HepG2 (cell line): ENCODE results near the gene EPB41. TPM values are rescaled to one million over a fixed set of nuclear protein-coding genes. Genes with fewer than 3 reads are reported as not detected.

ENCODE experiments used
- ATAC-seq: fragments of 200-7000 bp; cut with Tn5 transposase; 3 replicates; pipeline ENCODE4 v1.9.1; 2020; ENCODE audit warnings: mild to moderate bottlenecking, moderate library complexity
- BruUV-seq: library from RNA; stranded (reverse); fragments of 400-500 nt; replicated peaks from 2 replicates; lab custom pipeline; 2021; lab: Mats Ljungman, UMichigan
- CTCF ChIA-PET: fragments of 300-600 bp; formaldehyde crosslinking; extraction: SDS; loops from one replicate; lab custom pipeline; 2021; ENCODE audit warnings: low total read pairs, inconsistent platforms, low intra/inter-chr PET ratio; lab: Yijun Ruan, JAX
- POLR2A ChIA-PET: fragments of 350-600 bp; sonication (Branson Sonifier 250); formaldehyde crosslinking; loops from one replicate; lab custom pipeline; 2020; ENCODE audit warnings: antibody characterized with exemption, inconsistent platforms; lab: Yijun Ruan, JAX
- DNase-seq: peaks from one replicate; pipeline ENCODE4 v3.0.0-alpha.2; 2015; ENCODE audit warnings: low spot score
- FAIRE-seq: peaks from 3 replicates; lab custom pipeline; 2011; peaks lifted over from hg19 to GRCh38; lab: Jason Lieb, UNC
- H2AFZ ChIP-seq: one replicate; pipeline ENCODE4 v1.6.1; 2011; ENCODE audit warnings: low read length, inconsistent platforms
- H3K27ac ChIP-seq: fragments of 300-600 bp; 3 replicates; pipeline ENCODE4 v1.8.0; 2011; ENCODE audit warnings: mixed run types, mild to moderate bottlenecking, mixed read lengths, low read length, inconsistent platforms; ENCODE audit not compliant: insufficient read depth; ENCODE audit errors: extremely low read length
- H3K27me3 ChIP-seq, 2 experiments: fragments of 200-600 bp in 1 of 2; 2 replicates in 1 of 2; 3 replicates in 1 of 2; pipeline versions ENCODE4 v1.6.0 to v1.8.0; 2011; ENCODE audit warnings: low read length in 2 of 2, mild to moderate bottlenecking in 2 of 2, moderate library complexity in 2 of 2, inconsistent platforms in 1 of 2; ENCODE audit not compliant: insufficient read depth in 2 of 2, control insufficient read depth in 1 of 2
- H3K36me3 ChIP-seq, 2 experiments: fragments of 200-600 bp in 1 of 2; replicated peaks in 1 of 2; 2 replicates in 1 of 2; 3 replicates in 1 of 2; pipeline versions ENCODE4 v1.5.1 to v1.8.0; 2011; ENCODE audit warnings: low read length in 2 of 2, inconsistent platforms in 1 of 2; ENCODE audit not compliant: insufficient read depth in 2 of 2, control insufficient read depth in 1 of 2
- H3K4me1 ChIP-seq: 2 replicates; pipeline ENCODE4 v1.5.1; 2012; ENCODE audit warnings: low read length, inconsistent platforms; ENCODE audit not compliant: insufficient read depth
- H3K4me2 ChIP-seq: 2 replicates; pipeline ENCODE4 v1.6.0; 2011; ENCODE audit warnings: low read depth, low read length, inconsistent platforms
- H3K4me3 ChIP-seq, 3 experiments: fragments of 200-600 bp in 1 of 3; sonication (generic), shearing (Covaris generic) in 1 of 3; replicated peaks in 1 of 3; 2 replicates each; pipeline ENCODE4 v1.5.1; 2011 to 2016; ENCODE audit warnings: low read length in 3 of 3, inconsistent platforms in 2 of 3, low read depth in 2 of 3, mild to moderate bottlenecking in 2 of 3, control low read depth in 1 of 3, mixed read lengths in 1 of 3; ENCODE audit not compliant: insufficient read depth in 1 of 3
- H3K79me2 ChIP-seq: one replicate; pipeline ENCODE4 v1.6.1; 2011; ENCODE audit warnings: low read length, inconsistent platforms; ENCODE audit not compliant: insufficient read depth
- H3K9ac ChIP-seq: 2 replicates; pipeline ENCODE4 v1.6.0; 2011; ENCODE audit warnings: mild to moderate bottlenecking, low read depth, low read length, inconsistent platforms; ENCODE audit not compliant: insufficient read depth
- H3K9me3 ChIP-seq: 2 replicates; pipeline ENCODE4 v1.5.1; 2012; ENCODE audit warnings: mild to moderate bottlenecking, low read length
- H4K20me1 ChIP-seq: 2 replicates; pipeline ENCODE4 v1.6.0; 2011; ENCODE audit warnings: inconsistent platforms, mild to moderate bottlenecking, low read length, moderate library complexity; ENCODE audit not compliant: insufficient read depth
- DDIT3 ChIP-seq: sonication (generic); formaldehyde crosslinking; IDR thresholded peaks from 2 replicates; pipeline ENCODE4 v1.4.0; 2020; ENCODE audit warnings: mild to moderate bottlenecking, missing genetic modification reagents
- HMGXB4 ChIP-seq, 2 experiments: sonication (generic) in 1 of 2; formaldehyde crosslinking in 1 of 2; IDR thresholded peaks; 2 replicates each; pipeline versions ENCODE4 v1.4.0 to v1.6.1; 2018 to 2020; ENCODE audit warnings: missing genetic modification reagents in 2 of 2, borderline replicate concordance in 1 of 2, low read depth in 1 of 2, mild to moderate bottlenecking in 1 of 2, missing biosample characterization in 1 of 2
- NR2F6 ChIP-seq, 2 experiments: IDR thresholded peaks; 2 replicates each; pipeline ENCODE4 v1.6.1; 2016; ENCODE audit warnings: antibody characterized with exemption in 1 of 2, mild to moderate bottlenecking in 1 of 2
- POLR2G ChIP-seq: fragments of 200-400 bp; formaldehyde crosslinking; IDR thresholded peaks from 2 replicates; pipeline ENCODE4 v1.6.1; 2018; ENCODE audit warnings: mild to moderate bottlenecking, low read depth, low read length, moderate library complexity
- SATB2 ChIP-seq: sonication (generic); formaldehyde crosslinking; IDR thresholded peaks from 2 replicates; pipeline ENCODE4 v1.5.0; 2020; ENCODE audit warnings: missing genetic modification reagents
- SNAPC4 ChIP-seq: sonication (generic); formaldehyde crosslinking; IDR thresholded peaks from 2 replicates; pipeline ENCODE4 v1.4.0; 2020; ENCODE audit warnings: mild to moderate bottlenecking, missing genetic modification reagents
- STAT5B ChIP-seq: sonication (generic); formaldehyde crosslinking; IDR thresholded peaks from 2 replicates; pipeline ENCODE4 v1.4.0; 2020; ENCODE audit warnings: missing genetic modification reagents
- TOE1 ChIP-seq: sonication (generic); formaldehyde crosslinking; IDR thresholded peaks from 2 replicates; pipeline ENCODE4 v1.4.0; 2020; ENCODE audit warnings: mild to moderate bottlenecking, missing genetic modification reagents
- ZBTB3 ChIP-seq: sonication (generic); formaldehyde crosslinking; IDR thresholded peaks from 2 replicates; pipeline ENCODE4 v1.4.0; 2020; ENCODE audit warnings: low read depth, mild to moderate bottlenecking, moderate library complexity, missing genetic modification reagents, borderline replicate concordance
- ZIK1 ChIP-seq: sonication (generic); formaldehyde crosslinking; IDR thresholded peaks from 2 replicates; pipeline ENCODE4 v1.5.0; 2020; ENCODE audit warnings: mild to moderate bottlenecking, low read depth, missing genetic modification reagents, borderline replicate concordance
- ZNF17 ChIP-seq: sonication (generic); formaldehyde crosslinking; IDR thresholded peaks from 2 replicates; pipeline ENCODE4 v1.5.0; 2020; ENCODE audit warnings: mild to moderate bottlenecking, missing genetic modification reagents
- WGBS: methylation state at CpG from one replicate; pipeline ENCODE4 v1.1.6; 2017; ENCODE audit warnings: low lambda C conversion rate; 5-methylcytosine and 5-hydroxymethylcytosine counted together
- in situ Hi-C: cut with HindIII; loops from 2 replicates; pipeline ENCODE4 v1.10.0; 2017; ENCODE audit warnings: low pct_unique_long_range_greater_than_20kb; ENCODE audit not compliant: extremely low pct_ligation_motif_present
- intact Hi-C: fragments of 100-400 bp; cut with micrococcal nuclease; formaldehyde crosslinking; loops from one replicate; pipeline ENCODE4 v1.10.0; 2022; ENCODE audit not compliant: unreplicated experiment
- polyA plus RNA-seq, 8 experiments: library from polyadenylated mRNA; depleted of rRNA in 3 of 8; stranded (reverse) in 7 of 8; unstranded in 1 of 8; fragments of >200 nt; fragmentation: Illumina TruSeq in 4 of 8; extraction: Trizol in 4 of 8; gene quantifications; 2 replicates each; pipeline versions ENCODE4 v1.2.1 to v1.2.3, GENCODE V29; 2011 to 2016; ENCODE audit warnings: low read depth in 4 of 8, missing spikeins in 1 of 8, mixed read lengths in 1 of 8; ENCODE audit not compliant: insufficient read depth in 1 of 8
- total RNA-seq, 5 experiments: library from RNA; depleted of rRNA; stranded (reverse); fragments of >200 nt; fragmentation: Illumina TruSeq; extraction: Trizol; gene quantifications; 2 replicates each; pipeline ENCODE4 v1.2.3, GENCODE V29; 2016; ENCODE audit warnings: low read depth in 1 of 5

The EPB41 gene
- total and polyA plus RNA-seq, 2 of the 13 experiments (the other 11 are each of a cell fraction or from before 2014, with no cell fraction given), result 34.5 to 46.7 TPM

- FAIRE-seq (peak; percentile 57), DNase-seq (peak; percentile 79), ATAC-seq (peak; percentile 97)
- H3K4me2 ChIP-seq, result peak overlapping the region; percentile 74
- H3K4me1 ChIP-seq, result peaks cover 27% of the 10 kb centered on the region
- in situ Hi-C loops (loop anchor here (10.0 kb wide), 1 partner anchor 99 kb away; no protein-coding TSS in a partner anchor), intact Hi-C loops (loop anchor here (1.0 kb wide), 1 partner anchor 101 kb away; no protein-coding TSS in a partner anchor)
- no TSS peak for BruUV-seq
- WGBS, result 5% methylated on average over 8 of the region's 15 CpGs
- H2AFZ ChIP-seq, result no peak overlapping the region
- ChIA-PET CTCF (interaction anchor here (0.6 to 2.3 kb wide), 2 partner anchors 51 to 102 kb away, joined by 3 to 12 read pairs; no protein-coding TSS in a partner anchor), POLR2A (interaction anchor here (0.6 to 1.8 kb wide), 8 partner anchors 10 to 198 kb away, joined by 3 to 15 read pairs (median 6); partner anchors contain the start of genes EPB41 and SRSF4)
- H3K79me2 ChIP-seq, result peaks cover 4% of the 10 kb centered on the region
- H3K9me3 ChIP-seq, result no peaks in the 10 kb centered on the region
- H3K36me3 ChIP-seq, result peaks cover 0 to 5% of the 10 kb centered on the region in 2 experiments; a peak in 1 of 5 replicates
- no peaks in the 10 kb centered on the region for H4K20me1 ChIP-seq
- H3K9ac ChIP-seq, result peak overlapping the region; percentile 35
- H3K27ac ChIP-seq, result peak overlapping the region; percentile 22
- peak overlapping the region; percentile 1 to 33 (median 29); a peak in 4 of 6 replicates for H3K4me3 ChIP-seq
- no peaks in the 10 kb centered on the region for H3K27me3 ChIP-seq
- TF ChIP-seq POLR2G, result no peak
- no peak for TF ChIP-seq ZNF17 (CRISPR knock-in tag)
- no peak for TF ChIP-seq SNAPC4 (CRISPR knock-in tag)
- no peak for TF ChIP-seq SATB2 (CRISPR knock-in tag)
- no peak for TF ChIP-seq TOE1 (CRISPR knock-in tag)
- 0 out of 2 replicates have a peak, but pooled peaks have one; percentile 44 for TF ChIP-seq ZIK1 (CRISPR knock-in tag)
- TF ChIP-seq ZBTB3 (CRISPR knock-in tag), result no peak
- no peak for TF ChIP-seq DDIT3 (CRISPR knock-in tag)
- TF ChIP-seq NR2F6 (IDR thresholded peaks at IDR 0.05), result no peak; the same call in 1 of the 2 replicates
- TF ChIP-seq NR2F6 (CRISPR knock-in tag; IDR thresholded peaks at IDR 0.05), result peak; percentile 46; the same call in 1 of the 2 replicates
- no peak for TF ChIP-seq STAT5B (CRISPR knock-in tag)
- peak; percentile 63 to 80; a peak in 2 of 4 replicates for TF ChIP-seq HMGXB4 (CRISPR knock-in tag; IDR thresholded peaks at IDR 0.05; ENCODE audit: borderline replicate concordance in 1 of 2, low read depth in 1 of 2)
Measured at GRCh38 chr1:28983509-28984310, 69.3 kb downstream of the EPB41 start.
